NCI-H82 (cell line): ENCODE results near the gene MBOAT2.
"Not testable (repeated sequence)": the region's sequence is repeated elsewhere in the genome, so short reads cannot be mapped to it uniquely, and the experiment has no call there.

Experiments used
- DNase-seq: peaks from one replicate; lab custom pipeline; 2025; lab: John Stamatoyannopoulos, UW

Gene MBOAT2

DNA sequence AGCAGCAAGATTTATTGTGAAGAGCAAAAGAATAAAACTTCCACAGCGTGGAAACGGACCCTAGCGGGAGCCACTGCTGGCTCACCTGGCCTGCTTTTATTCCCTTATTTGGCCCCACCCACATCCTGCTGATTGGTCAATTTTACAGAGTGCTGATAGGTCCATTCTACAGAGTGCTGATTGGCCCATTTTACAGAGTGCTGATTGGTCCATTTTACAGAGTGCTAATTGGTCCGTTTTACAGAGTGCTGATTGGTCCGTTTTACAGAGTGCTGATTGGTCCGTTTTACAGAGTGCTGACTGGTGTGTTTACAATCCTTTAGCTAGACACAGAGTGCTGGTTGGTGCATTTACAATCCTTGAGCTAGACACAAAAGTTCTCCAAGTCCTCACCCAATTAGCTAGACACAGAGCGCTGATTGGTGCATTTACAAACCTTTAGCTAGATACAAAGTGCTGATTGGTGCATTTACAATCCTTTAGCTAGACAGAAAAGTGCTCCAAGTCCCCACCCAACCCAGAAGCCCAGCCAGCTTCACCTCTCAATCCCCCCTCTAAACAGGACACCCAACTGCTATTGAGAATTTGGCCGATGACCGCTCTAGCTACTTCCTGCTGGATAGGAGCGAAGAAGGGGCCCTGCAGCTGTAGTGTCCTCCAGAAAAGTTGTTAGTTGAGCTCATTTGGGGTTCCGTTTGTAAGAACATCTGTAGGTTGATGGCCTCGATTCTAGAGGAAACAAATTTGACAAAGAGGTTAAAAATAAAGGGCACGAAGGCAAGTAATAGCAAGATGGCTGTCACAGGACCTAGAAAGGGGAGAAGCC, 108.2 kb downstream of the MBOAT2 start:
- not testable (repeated sequence) for DNase-seq

DNA sequence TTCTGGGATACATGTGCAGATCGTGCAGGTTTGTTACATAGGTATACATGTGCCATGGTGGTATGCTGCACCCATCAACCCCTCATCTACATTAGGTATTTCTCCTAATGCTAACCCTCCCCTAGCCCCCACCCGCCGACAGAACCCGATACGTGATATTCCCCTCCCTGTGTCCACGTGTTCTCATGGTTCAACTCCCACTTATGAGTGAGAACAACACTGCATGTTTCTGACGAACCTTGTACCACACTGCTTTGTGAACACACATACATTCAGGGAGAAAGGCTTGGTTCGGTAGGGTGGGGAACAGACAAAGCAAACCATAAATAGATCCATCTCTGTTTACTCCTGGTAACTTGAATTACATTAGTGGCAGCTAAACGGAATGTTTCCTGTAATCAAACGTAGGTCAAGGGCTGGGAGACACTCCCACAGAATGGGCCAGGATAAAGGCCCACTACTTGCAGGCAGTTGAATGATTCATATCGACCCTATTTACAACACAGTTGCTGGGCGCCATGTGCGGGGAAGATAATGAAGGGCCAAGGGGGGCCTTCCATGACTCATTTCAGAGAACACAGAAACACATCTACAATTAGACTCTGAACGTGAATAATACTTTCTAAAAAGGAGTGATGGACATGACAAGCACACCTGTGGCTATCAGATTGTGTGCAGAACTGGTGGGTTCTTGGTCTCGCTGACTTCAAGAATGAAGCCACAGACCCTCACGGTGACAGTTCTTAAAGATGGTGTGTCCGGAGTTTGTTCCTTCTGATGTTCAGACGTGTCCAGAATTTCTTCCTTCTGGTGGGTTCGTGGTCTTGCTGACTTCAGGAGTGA, 109.3 kb downstream of the MBOAT2 start:
- DNase-seq: no peak

GRCh38 chr2:8893474-8893873, 110.0 kb downstream of the MBOAT2 start:
- DNase-seq: no peak

DNA sequence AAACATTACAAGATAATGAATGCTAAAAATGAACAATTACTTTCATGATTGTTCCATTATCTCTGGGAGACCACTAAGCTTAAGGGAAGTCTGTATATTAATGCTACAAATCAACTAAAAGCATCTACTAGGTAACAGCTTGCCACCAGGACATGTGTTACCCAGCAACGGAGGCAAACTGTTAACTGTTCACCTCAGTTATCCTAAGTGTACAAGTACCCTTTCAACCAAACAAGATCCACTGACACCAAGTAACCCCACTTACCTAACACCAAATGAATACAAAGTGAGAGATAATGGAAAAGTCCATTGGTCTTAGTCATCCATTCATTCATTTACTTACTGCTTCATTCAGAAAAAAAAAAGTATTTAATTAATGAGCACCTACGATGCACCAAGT, 111.4 kb downstream of the MBOAT2 start:
- DNase-seq: no peak

- DNase-seq: no peak
Observed at GRCh38 chr2:8889978-8890377, 113.5 kb downstream of the MBOAT2 start.

DNA sequence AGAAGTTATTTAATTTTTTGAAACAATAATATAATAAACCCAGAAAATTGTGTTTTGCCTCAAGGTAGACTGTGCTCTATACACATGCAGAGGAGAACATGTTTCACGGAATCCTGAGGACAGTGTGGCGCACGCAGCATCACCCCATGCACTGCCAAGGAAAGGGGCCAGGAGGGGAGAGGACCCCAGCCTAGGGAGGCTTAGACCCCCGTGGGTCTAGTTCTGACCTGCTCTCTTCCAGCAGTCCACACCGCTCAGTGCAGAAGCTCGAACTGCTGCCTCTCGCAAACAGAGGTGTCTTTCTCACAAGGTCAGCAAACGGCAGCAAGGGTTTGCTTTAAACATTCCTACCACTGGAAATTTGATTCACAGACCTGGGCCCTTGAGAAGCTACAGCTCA, 114.5 kb downstream of the MBOAT2 start:
- DNase-seq: no peak

- no peak for DNase-seq
Observed at GRCh38 chr2:8886876-8887275, 116.6 kb downstream of the MBOAT2 start.

DNA sequence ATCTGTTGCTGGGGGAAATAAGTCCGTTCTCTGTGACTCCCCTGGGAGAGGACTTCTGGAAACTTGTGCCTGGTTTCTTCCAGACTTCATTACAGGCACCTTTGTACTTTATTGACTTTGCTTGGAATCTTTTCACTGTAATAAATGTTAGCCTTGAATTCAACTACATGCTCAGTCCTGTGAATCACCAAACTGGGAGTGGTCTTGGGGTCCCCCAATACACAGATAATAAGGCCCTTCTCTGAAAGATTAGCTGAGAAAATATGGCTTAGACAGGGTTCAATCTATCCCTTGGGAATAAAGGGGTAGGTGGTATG, 117.3 kb downstream of the MBOAT2 start:
- DNase-seq: no peak

DNA sequence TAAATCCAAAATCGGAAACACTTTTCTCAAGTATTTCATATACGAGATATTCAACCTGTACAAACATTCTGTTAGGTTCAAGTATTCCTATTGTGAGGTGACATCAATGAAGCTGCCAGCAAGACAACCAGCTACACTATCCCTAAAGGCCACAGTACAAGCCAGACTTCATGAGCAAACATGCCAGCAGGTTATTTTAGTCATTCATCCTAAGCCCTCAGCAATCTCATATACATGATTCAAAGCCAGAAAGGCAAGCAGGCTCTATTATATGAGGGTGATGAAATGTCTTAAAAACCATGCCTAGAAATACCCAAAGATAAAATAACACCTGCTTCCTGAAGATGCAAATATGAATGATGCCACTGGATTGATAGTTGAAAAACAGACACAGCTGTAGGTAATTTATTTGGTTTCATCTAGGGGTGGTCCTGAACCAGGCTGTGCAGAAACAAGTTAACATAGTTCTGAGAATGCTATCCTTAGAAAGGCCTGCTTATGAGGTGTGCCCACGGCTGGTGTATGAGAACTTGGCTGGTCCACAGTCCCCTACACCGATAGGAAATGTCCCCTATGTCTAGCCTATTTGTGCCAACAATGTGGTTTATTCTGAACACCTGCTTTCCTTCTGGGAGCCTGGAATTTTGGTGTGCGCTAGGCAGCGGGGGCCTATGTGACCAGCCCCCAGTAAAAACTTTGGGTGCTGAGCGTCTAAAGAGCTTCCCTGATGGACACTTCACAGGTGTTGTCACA, 117.9 kb downstream of the MBOAT2 start:
- peak; percentile 17 for DNase-seq

- no peak for DNase-seq
Observed at GRCh38 chr2:8884812-8885211, 118.7 kb downstream of the MBOAT2 start.

DNA sequence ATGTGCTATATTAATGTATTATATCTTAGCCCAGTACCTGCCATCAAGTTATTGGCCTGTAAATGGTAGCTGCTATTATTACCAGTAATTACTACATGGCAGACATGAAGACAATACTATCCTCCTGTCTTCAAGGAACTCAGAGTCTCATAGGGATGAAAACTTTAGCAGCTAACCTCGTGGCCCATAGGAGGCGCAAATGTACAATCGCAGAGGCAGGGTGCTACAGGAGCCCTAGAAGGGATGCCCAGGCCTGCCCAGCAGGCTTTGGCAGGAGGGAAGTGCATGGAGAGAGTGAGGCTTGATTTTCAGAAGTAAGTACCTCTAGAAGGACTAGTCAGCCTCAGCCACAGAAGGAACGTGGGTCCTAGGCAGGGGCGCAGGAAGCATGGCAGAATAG, 121.4 kb downstream of the MBOAT2 start:
- peak; percentile 49 for DNase-seq

GRCh38 chr2:8877894-8878293, 125.6 kb downstream of the MBOAT2 start:
- no peak for DNase-seq

GRCh38 chr2:8877332-8877731, 126.2 kb downstream of the MBOAT2 start:
- DNase-seq: no peak

GRCh38 chr2:8876628-8877027, 126.9 kb downstream of the MBOAT2 start:
- DNase-seq: no peak

- peak; percentile 75 for DNase-seq
Observed at GRCh38 chr2:8872821-8873432, 130.6 kb downstream of the MBOAT2 start.

DNA sequence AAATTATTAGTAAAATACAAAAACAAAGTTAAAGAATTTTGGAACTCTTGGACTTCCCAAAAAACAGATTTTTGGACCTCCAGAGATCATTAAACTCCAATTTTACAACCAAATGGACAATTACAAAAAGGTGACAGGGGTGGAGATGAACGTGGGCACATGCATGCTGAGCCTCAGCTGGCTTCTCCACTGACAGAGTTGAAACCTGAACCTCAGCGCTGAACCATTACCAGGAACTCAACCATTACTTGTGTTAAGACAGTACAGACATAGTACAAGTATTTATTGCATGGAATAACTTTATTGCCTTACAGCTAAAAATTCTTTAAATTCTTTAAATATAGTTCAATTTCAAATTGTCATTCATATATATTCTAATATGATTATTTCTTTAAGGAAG, 133.0 kb downstream of the MBOAT2 start:
- no peak for DNase-seq

DNA sequence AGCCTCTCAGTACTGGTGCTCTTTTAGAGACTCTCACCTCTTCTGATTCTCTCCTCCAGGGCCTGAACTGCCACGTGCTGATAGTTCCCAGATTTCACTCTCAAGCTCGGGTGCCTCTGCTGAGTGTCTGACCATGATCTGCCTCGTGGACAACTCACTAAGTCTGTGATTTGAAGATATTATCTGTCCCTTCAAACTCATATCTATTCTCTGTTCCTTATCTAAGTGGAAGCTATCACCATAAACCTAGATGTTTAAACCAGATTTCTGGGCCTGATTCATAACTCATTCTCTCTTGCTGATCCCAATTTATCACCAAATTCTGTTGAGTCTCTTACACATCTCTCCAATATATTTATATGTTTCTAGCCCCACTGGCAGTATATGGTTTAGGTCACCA, 136.1 kb downstream of the MBOAT2 start:
- DNase-seq: no peak

GRCh38 chr2:8863331-8863953, 140.0 kb downstream of the MBOAT2 start:
- DNase-seq: no peak

- no peak for DNase-seq
Observed at GRCh38 chr2:8862230-8862629, 141.3 kb downstream of the MBOAT2 start.

GRCh38 chr2:8861797-8862196, 141.7 kb downstream of the MBOAT2 start:
- no peak for DNase-seq

DNA sequence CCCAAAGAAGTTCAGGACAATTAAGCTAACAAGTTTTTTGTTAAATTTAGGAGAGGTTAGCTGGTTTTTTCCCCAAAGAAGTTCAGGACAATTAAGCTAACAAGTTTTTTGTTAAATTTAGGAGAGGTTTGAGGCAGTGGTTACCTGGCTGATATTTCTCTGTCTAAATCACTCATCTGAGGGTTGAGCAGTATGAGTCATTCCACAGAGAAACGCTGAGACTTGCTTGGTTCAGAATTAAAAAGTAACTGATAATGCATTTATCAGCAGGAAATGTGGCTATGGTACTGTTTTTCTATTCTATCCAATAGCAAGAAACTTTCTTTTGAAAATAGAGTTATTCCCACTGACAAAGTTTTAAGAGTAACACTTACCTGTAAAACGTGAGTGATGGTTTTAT, 143.2 kb downstream of the MBOAT2 start:
- DNase-seq: no peak

DNA sequence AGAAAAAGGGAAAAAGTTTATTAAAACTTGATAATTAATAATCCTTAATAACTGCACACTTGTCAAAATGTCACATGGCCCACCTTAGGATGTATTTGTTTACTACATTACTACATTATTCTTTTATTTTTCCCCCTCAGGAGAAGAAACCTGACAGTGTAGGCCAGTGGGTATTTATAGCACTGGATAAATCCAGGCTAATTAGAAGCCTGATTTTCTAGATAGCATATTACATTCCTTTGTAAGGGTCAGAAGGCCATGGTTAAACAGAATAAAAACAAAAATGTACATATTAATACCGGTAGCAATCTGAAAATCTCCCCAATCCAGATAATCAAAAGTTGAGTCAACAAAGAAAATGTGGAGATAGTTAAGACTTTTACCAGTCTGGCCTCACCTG, 144.6 kb downstream of the MBOAT2 start:
- no peak for DNase-seq
